GM13976 (cell line): ENCODE results near the gene PDE3B.

Source experiments
- DNase-seq: peaks from one replicate; pipeline ENCODE4 v3.0.0; 2012; ENCODE audit warnings: low spot score
- in situ Hi-C: fragments of 300-500 bp; cut with MboI; formaldehyde crosslinking; loops from one replicate; pipeline ENCODE4 v1.12.0; 2022; ENCODE audit warnings: low sequenced_read_pairs, mixed read lengths, inconsistent platforms; ENCODE audit not compliant: unreplicated experiment
- TF ChIP-seq, protein P1 (sequence below): IDR thresholded peaks from 2 replicates; pipeline ENCODE4 v1.5.1; 2012; ENCODE audit warnings: borderline replicate concordance, mild to moderate bottlenecking; ENCODE audit not compliant: insufficient read depth; ENCODE audit errors: extremely low read depth, missing control alignments, control extremely low read depth

Gene PDE3B

DNA sequence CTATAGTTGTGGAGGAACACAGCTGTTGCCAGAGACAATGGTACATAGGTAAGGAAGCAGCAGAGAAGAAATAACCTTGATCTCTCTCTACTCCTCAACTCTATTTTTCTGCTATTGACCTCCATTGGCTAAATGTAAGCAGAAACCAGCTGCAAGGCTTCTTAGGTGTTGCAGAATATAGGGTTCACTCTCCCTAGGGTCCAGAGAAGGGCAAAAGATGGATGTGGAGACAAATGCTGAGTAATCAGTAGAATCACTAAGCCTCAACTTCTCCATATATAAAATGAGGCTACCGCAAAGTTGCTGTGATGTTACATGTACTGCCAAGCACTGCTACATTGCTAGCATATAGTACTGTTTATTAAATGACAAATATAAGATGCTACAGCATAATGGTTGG, 120.6 kb downstream of the PDE3B start:
- TF ChIP-seq, protein P1, sequence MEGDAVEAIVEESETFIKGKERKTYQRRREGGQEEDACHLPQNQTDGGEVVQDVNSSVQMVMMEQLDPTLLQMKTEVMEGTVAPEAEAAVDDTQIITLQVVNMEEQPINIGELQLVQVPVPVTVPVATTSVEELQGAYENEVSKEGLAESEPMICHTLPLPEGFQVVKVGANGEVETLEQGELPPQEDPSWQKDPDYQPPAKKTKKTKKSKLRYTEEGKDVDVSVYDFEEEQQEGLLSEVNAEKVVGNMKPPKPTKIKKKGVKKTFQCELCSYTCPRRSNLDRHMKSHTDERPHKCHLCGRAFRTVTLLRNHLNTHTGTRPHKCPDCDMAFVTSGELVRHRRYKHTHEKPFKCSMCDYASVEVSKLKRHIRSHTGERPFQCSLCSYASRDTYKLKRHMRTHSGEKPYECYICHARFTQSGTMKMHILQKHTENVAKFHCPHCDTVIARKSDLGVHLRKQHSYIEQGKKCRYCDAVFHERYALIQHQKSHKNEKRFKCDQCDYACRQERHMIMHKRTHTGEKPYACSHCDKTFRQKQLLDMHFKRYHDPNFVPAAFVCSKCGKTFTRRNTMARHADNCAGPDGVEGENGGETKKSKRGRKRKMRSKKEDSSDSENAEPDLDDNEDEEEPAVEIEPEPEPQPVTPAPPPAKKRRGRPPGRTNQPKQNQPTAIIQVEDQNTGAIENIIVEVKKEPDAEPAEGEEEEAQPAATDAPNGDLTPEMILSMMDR, result no peak
- in situ Hi-C loops, result loop anchor here (10.0 kb wide), 1 partner anchor 219 kb away; no protein-coding TSS in a partner anchor
- no peak for DNase-seq

DNA sequence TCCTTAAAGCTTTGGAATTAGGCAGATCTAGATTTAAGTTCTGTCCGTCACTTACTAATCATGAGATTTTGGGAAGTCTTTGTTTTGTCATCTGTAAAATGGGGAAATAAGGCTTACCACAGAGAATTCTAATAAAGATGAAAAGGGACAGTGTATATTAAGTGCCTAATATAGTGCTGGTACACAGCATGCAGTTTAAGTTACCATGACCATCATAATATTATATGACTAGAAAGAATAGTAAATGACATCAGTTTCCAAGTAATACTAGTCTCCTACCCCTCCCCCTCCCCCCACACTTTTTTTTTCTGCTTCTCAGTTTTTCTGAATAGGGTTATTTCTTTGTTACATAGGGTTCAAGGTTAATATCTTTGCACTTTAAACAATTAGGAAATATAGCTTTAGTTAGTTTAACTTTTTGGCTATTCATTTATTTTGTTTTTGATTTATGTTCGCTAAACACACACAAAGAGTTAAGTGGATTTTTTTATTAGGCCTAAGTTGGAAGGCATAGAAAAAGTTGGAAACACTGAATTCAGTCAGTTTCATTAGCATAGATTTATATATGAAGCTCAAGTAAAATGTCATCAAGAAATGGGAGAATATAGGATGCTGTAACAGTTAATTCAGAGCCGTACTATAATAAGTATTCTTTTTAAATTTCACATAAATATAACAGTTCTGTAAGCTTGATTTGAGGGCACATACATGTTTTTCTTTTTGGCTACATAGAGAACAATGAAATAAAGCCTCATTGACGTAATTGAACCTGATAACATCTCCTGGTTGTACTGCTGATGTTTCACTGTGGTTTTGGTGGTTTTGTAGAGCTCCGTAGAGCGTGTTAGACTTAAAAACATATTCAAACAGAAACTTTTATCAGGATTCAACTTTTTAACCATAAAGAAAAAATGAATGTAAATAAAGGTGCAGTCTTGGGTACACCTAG, 121.2 kb downstream of the PDE3B start:
- TF ChIP-seq, protein P1, result no peak
- DNase-seq, result peak; percentile 41
- in situ Hi-C loops, result loop anchor here (10.0 kb wide), 1 partner anchor 220 kb away; no protein-coding TSS in a partner anchor

DNA sequence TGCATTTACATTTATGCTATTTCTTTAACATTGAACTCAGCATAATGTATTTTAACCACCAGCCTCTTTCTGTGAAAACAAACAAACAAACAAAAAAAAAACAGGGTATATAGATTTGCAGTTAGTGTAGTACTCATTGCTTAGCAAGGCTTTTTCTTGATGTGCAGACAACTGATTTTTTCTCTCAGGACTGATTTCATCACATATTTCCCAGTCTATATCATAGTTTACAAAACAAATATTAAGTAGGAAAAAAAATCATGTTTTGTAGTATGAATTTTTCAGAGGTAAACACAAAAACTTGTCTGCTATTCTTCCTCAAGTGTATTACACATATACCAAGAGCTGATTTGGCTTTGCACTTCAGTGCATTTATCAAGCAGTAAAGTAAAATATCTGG, 123.0 kb downstream of the PDE3B start:
- no peak for DNase-seq
- TF ChIP-seq, protein P1, result no peak
- in situ Hi-C loops, result loop anchor here (10.0 kb wide), 1 partner anchor 222 kb away; no protein-coding TSS in a partner anchor

DNA sequence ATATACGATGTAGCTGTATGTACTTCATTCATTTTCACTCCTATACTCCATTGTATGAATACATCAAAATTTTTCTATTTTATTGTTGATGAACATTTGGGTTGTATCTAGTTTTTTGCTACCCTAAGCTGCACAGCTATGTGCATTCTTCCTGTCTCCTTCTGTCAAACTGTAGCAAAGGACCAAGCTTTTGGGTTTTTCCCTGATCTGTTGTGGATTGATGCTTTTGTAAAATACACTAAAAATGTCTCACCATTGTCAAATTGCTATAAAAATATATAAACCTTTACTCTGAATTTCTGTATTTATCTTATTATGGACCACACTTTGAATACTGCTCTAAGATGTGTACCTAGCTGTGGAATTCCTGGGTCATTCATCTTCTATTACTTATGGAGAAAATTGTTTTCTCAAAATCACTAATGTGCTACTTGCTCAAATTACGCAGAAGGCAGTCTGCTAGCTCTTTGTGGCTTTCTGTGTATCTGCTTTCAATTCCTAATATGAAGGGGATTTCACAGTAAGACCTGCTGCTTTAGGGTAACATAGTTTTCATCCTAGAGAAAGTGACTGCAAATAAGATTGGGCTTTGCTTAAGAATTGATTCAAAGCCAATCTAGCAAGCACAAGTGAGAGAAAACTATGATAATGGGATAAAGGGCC, 125.1 kb downstream of the PDE3B start:
- DNase-seq, result no peak
- TF ChIP-seq, protein P1, result no peak
- in situ Hi-C loops, result loop anchor here (10.0 kb wide), 1 partner anchor 224 kb away; no protein-coding TSS in a partner anchor

DNA sequence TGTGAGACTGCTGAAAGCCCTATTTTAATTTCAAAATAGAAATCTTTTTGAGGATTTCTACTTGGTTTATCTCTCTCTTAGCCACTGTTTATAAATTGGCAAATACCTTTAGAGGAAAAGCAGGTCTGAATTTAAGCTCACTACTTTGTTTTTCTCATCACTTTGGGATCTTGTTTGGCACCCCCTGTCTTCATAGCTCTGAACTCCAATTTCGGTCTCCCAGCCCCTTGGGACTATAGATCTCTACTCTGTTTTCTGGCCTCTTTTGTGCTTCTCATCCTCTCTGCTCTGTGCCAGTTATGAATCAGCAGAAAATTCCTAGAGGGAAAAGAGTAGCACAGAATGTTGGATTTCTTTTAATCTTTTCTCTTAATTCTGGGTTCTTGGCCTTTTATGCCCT, 130.2 kb downstream of the PDE3B start:
- DNase-seq, result no peak
- in situ Hi-C loops, result no loop called here
- TF ChIP-seq, protein P1, result no peak

DNA sequence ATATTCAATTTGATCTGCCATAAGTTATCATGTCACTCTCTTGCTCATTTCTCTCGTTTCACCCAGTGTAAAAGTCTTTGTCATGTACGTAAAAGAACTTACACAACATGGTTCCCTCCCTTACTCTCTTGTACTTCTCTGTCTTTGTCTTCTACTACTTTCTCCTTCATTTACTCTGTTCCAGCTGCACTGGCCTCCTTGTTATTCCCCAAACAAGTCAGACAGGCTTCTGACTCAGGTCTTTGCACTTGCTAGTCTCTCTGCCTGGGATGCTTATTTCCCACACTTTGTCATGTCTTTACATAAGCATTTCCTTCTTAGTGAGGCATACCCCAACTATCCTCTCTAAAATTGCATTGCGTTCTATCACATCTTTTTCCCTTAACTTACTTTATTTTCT, 131.1 kb downstream of the PDE3B start:
- TF ChIP-seq, protein P1, result no peak
- in situ Hi-C loops, result no loop called here

More for the DNA sequence above, 131.1 kb downstream of the PDE3B start:
- DNase-seq, result no peak
